ENCODE results near the gene TMEM184A. TPM values are rescaled to one million over a fixed set of nuclear protein-coding genes. Genes with fewer than 3 reads are reported as not detected.

TMEM184A gene
- polyA plus RNA-seq, 2 of the 4 experiments (the other 2 are of a cell fraction), result 14.3 to 18.4 TPM

DNA sequence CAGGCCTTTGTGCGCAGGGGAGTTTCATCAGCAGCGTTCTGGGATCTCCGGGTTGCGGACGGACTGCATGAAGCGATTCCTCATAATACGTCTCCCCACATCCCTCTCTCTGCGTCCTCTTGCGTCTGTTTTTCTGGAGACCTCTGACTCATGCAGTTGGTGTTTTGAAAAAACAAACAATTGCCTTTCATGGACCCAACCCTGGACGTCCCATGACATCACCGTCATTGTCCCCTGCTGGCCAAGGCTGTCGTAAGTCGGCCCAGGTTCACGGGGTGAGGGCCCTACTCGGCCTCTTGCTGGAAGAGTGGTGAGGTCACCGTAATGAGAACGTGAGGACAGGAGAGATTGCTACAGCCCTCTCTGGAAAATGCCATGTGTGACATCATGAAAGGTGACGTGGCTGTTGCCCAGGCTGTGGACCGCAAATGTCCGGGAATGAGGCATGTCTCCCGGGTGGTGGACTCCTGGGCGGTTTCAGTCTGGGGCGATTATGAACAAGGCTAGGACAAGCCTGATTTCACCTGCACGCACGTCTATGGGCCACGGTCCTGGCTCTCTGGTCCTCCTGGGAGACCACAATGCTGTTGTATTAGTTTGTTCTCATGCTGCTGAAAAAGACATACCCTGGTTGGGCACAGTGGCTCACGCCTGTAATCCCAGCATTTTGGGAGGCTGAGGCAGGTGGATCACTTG is 35.3 kb downstream of the TMEM184A start:
- ChIA-PET CTCF (interaction anchor here (1.1 to 7.8 kb wide), 4 partner anchors 13 to 36 kb away, joined by 4 to 64 read pairs (median 5); partner anchors contain the start of genes INTS1 and TMEM184A), POLR2A (interaction anchor here (0.9 kb wide), 1 partner anchor 17 kb away, joined by 3 read pairs; no protein-coding TSS in a partner anchor)
- DNase-seq (ENCODE audit: low read depth in 1 of 2, low spot score in 1 of 2), result peak; percentile 98 to 100
- Histone ChIP-seq H3K4me3 (no peak overlapping the region), H3K9me3 (peaks cover 18% of the 10 kb centered on the region), H3K27ac (peak overlapping the region; percentile 95 to 98), H3K4me2 (peak overlapping the region; percentile 51), H3K4me1 (peaks cover 50% of the 10 kb centered on the region)
- FAIRE-seq, result peak; percentile 99
- ATAC-seq, result peak; percentile 89 to 97
- WGBS (ENCODE audit: missing lambda C conversion rate), result 6% methylated on average over 27 of the region's 27 CpGs
- TF ChIP-seq EHMT2 (IDR thresholded peaks at IDR 0.05; ENCODE audit: low read depth) (no peak), HDAC2 (IDR thresholded peaks at IDR 0.05) (no peak), TFCP2L1 (CRISPR knock-in tag; IDR thresholded peaks at IDR 0.05) (no peak; the same call in 1 of the 2 replicates), FOSL2 (IDR thresholded peaks at IDR 0.05) (peak; percentile 96), FOSL2 (CRISPR knock-in tag; IDR thresholded peaks at IDR 0.05) (peak; percentile 99), MYC (IDR thresholded peaks at IDR 0.05; ENCODE audit: borderline replicate concordance, low read length) (peak; percentile 23; the same call in 1 of the 2 replicates), ZNF302 (CRISPR knock-in tag; IDR thresholded peaks at IDR 0.05) (peak; percentile 89), RARB (CRISPR knock-in tag; IDR thresholded peaks at IDR 0.05) (peak; percentile 99), JUN (IDR thresholded peaks at IDR 0.05) (peak; percentile 99 to 100), CEBPB (IDR thresholded peaks at IDR 0.05) (peak; percentile 97 to 98), ZSCAN20 (CRISPR knock-in tag; IDR thresholded peaks at IDR 0.05) (peak; percentile 68; the same call in 1 of the 2 replicates), POLR2AphosphoS2 (conservative IDR thresholded peaks at IDR 0.05; ENCODE audit: low read length) (no peak), ZFP36 (IDR thresholded peaks at IDR 0.05; ENCODE audit: borderline replicate concordance, partially characterized antibody) (no peak), TP53 (CRISPR knock-in tag; IDR thresholded peaks at IDR 0.05) (peak; percentile 49; the same call in 1 of the 2 replicates), NFE2L2 (conservative IDR thresholded peaks at IDR 0.05; ENCODE audit: low read length) (no peak; the same call in 1 of the 2 replicates), ESRRA (IDR thresholded peaks at IDR 0.05; ENCODE audit: borderline replicate concordance, low read length) (peak; percentile 60; the same call in 1 of the 2 replicates), FOSB (CRISPR knock-in tag; IDR thresholded peaks at IDR 0.05) (peak; percentile 56), MAZ (IDR thresholded peaks at IDR 0.05; ENCODE audit: borderline replicate concordance, low read depth, low read length) (no peak), HOXB5 (CRISPR knock-in tag; IDR thresholded peaks at IDR 0.05) (peak; percentile 85; the same call in 1 of the 2 replicates), FOXS1 (CRISPR knock-in tag; IDR thresholded peaks at IDR 0.05) (peak; percentile 58), EP300 (IDR thresholded peaks at IDR 0.05) (peak; percentile 99 to 100), SMC3 (IDR thresholded peaks at IDR 0.05) (peak; percentile 45; the same call in 1 of the 3 replicates), ZC3H11A (IDR thresholded peaks at IDR 0.05) (no peak), RCOR1 (IDR thresholded peaks at IDR 0.05; ENCODE audit: low read depth, low read length) (no peak), KDM5A (IDR thresholded peaks at IDR 0.05) (no peak), BHLHE40 (IDR thresholded peaks at IDR 0.05; ENCODE audit: low read depth, low read length) (peak; percentile 93), SREBF2 (IDR thresholded peaks at IDR 0.05) (no peak), CHD2 (IDR thresholded peaks at IDR 0.05; ENCODE audit: low read length, partially characterized antibody) (peak; percentile 45), RFX5 (IDR thresholded peaks at IDR 0.05) (peak; percentile 64; the same call in 1 of the 2 replicates), CBX2 (IDR thresholded peaks at IDR 0.05; ENCODE audit: borderline replicate concordance, low read depth) (no peak)
- TF ChIP-seq, protein P1, sequence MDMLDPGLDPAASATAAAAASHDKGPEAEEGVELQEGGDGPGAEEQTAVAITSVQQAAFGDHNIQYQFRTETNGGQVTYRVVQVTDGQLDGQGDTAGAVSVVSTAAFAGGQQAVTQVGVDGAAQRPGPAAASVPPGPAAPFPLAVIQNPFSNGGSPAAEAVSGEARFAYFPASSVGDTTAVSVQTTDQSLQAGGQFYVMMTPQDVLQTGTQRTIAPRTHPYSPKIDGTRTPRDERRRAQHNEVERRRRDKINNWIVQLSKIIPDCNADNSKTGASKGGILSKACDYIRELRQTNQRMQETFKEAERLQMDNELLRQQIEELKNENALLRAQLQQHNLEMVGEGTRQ (IDR thresholded peaks at IDR 0.05), result no peak
- TF ChIP-seq, protein P2, sequence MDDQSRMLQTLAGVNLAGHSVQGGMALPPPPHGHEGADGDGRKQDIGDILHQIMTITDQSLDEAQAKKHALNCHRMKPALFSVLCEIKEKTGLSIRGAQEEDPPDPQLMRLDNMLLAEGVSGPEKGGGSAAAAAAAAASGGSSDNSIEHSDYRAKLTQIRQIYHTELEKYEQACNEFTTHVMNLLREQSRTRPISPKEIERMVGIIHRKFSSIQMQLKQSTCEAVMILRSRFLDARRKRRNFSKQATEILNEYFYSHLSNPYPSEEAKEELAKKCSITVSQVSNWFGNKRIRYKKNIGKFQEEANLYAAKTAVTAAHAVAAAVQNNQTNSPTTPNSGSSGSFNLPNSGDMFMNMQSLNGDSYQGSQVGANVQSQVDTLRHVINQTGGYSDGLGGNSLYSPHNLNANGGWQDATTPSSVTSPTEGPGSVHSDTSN (IDR thresholded peaks at IDR 0.05), result peak; percentile 82
- TF ChIP-seq, protein P3, sequence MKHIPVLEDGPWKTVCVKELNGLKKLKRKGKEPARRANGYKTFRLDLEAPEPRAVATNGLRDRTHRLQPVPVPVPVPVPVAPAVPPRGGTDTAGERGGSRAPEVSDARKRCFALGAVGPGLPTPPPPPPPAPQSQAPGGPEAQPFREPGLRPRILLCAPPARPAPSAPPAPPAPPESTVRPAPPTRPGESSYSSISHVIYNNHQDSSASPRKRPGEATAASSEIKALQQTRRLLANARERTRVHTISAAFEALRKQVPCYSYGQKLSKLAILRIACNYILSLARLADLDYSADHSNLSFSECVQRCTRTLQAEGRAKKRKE (CRISPR knock-in tag; IDR thresholded peaks at IDR 0.05; ENCODE audit: low read depth), result 0 out of 2 replicates have a peak, but pooled peaks have one; percentile 37
- TF ChIP-seq, protein P4, sequence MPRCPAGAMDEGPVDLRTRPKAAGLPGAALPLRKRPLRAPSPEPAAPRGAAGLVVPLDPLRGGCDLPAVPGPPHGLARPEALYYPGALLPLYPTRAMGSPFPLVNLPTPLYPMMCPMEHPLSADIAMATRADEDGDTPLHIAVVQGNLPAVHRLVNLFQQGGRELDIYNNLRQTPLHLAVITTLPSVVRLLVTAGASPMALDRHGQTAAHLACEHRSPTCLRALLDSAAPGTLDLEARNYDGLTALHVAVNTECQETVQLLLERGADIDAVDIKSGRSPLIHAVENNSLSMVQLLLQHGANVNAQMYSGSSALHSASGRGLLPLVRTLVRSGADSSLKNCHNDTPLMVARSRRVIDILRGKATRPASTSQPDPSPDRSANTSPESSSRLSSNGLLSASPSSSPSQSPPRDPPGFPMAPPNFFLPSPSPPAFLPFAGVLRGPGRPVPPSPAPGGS (IDR thresholded peaks at IDR 0.05), result peak; percentile 97; the same call in 2 of the 3 replicates
- TF ChIP-seq, protein P5, sequence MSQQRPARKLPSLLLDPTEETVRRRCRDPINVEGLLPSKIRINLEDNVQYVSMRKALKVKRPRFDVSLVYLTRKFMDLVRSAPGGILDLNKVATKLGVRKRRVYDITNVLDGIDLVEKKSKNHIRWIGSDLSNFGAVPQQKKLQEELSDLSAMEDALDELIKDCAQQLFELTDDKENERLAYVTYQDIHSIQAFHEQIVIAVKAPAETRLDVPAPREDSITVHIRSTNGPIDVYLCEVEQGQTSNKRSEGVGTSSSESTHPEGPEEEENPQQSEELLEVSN (IDR thresholded peaks at IDR 0.05; ENCODE audit: borderline replicate concordance, low read depth), result no peak
- TF ChIP-seq, protein P6, sequence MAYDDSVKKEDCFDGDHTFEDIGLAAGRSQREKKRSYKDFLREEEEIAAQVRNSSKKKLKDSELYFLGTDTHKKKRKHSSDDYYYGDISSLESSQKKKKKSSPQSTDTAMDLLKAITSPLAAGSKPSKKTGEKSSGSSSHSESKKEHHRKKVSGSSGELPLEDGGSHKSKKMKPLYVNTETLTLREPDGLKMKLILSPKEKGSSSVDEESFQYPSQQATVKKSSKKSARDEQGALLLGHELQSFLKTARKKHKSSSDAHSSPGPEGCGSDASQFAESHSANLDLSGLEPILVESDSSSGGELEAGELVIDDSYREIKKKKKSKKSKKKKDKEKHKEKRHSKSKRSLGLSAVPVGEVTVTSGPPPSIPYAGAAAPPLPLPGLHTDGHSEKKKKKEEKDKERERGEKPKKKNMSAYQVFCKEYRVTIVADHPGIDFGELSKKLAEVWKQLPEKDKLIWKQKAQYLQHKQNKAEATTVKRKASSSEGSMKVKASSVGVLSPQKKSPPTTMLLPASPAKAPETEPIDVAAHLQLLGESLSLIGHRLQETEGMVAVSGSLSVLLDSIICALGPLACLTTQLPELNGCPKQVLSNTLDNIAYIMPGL (CRISPR knock-in tag; IDR thresholded peaks at IDR 0.05; ENCODE audit: borderline replicate concordance), result no peak

Measured in A549 (cell line).